T follicular helper cell (primary cell): ENCODE measurements around the gene GLI2.

Source experiments
- DNase-seq: peaks from one replicate; pipeline ENCODE4 v3.0.0-alpha.2; 2020; ENCODE audit warnings: low read depth

GLI2 gene

DNA sequence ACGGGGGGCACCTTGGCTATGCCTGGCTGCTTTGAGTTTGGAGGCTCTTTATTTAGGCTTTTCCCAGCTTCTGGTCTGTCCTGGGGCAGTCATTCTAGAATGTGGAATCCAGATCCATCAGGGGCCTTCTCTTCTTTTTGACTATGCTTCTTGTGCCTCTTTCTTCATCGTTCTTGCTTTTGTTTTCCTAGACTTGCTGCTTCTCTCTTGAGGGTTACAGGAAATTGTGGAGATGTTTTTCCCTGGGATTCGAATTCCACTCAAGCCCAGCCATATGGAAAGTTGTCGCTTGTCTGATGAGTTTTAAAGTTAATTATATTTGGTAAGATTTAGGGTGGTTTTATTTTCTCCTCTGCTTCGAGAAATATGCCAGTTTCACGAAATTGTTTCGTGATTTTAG lies 2.4 kb downstream of the GLI2 start:
- no peak for DNase-seq

DNA sequence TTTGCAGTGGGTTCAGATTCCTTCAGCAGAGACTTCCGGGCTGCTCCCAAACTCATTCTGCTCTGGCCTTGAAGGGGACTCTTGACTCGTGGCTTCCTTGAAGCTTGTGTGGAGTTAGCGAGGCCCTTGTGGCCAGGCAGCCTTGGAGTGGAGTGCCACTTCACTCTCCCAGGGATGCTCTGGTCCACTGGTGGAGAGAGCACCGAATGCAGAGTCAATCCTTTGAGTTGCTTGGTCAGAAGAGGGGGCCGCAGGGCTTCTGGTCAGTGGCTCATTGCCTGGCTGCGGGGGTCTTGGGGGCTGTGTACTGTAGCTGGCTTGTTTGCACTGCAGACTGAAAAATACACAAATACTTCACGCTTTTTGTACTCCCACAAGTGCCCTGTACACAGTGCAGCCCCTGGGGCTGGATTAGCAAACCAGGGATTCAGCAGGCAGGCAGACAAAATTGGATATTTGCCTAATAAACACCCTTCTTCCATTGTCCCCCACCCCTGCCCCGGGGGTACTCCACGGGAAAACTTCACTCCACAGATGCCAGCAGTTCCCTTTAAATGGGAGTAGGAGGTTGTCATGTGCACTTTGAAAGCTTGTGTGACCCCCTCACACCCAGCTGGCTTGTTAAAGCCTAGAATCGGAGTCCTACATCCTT lies 3.2 kb downstream of the GLI2 start:
- no peak for DNase-seq

DNA sequence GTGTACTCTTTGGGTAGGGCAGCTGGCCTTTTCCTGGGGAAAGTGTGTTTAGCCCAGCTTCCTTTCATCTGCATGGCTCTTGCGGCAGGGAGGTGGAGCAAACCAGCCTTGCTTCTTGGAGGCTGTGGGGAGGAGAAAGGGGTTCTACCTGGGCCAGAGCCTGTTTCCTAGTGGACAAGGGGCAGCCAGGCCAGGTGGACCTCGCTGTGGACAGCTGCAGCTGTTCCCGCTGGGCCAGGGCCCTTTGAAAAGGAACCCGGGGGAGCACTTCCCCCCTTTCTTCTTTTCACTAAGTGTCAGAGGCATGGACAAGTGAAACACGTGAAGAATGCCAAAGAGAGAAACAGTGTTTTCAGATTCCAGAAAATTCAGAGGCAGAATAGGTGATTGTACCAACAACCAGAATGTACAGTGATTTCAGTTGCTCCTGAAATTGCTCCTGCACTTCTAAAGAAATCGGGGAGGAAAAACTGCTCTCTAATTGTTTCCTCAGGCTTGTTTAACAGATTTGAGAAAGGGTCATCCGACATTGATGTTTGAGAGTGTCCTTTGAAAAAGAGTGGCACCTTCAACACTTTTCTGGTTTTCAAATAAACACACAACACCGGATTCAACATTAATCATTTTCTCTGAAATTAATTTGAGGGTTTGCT lies 3.9 kb downstream of the GLI2 start:
- no peak for DNase-seq

DNA sequence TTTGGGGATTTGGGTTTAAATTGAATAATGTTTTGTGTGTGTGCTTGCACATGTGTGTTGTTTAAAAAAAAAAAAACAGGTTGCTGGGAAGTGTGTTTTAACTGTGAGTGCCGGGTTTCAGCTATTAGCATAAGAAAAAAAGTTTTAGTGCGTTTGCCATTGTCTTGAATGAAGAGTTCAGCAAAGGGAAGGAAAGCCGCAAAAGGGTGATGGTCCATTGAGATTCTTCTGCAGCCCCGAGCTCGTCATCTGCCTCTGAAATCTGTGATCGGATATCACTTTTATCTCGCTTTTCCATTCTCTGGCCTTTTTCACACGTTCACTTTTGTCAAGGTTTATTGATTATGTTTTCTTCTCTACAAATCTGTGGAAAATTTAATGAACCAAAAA lies 4.7 kb downstream of the GLI2 start:
- DNase-seq = no peak

DNA sequence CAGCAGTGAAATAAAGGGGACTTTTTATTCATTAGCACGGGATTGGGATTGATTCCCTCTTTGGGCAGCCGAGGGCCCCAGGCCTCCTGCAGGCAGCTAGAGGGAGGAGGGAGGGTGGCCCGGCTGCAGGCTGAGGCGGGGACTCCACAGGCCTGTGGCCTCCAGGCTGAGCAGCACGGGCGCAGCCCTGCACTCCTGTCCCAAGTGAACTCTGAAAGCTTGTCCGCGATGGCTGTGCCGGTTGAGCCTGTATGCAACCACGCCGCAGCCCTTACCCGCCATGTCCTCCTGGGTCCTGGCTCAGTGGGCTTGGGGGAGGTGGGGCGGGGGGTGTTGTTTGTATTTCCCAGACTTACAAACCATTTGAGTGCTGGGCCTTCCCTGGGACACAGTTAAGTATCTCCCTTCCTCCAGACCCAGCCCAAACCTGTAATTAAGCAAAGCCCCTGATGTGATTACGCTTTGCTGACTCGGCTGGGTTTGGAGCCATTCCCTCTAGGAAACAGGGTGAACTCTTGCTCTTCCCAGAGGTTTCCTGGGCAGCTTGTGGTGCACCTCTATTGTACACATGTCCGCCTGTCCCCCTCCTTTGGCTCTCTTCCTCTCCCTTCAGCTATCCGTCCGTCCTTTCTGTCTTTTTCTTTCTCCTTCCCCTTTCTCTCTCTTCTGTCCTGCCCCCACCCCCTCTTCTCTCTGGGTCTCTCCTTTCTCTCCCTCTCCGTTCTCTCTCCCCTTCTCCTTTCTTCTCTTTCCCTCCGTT lies 5.3 kb downstream of the GLI2 start:
- DNase-seq = no peak

DNA sequence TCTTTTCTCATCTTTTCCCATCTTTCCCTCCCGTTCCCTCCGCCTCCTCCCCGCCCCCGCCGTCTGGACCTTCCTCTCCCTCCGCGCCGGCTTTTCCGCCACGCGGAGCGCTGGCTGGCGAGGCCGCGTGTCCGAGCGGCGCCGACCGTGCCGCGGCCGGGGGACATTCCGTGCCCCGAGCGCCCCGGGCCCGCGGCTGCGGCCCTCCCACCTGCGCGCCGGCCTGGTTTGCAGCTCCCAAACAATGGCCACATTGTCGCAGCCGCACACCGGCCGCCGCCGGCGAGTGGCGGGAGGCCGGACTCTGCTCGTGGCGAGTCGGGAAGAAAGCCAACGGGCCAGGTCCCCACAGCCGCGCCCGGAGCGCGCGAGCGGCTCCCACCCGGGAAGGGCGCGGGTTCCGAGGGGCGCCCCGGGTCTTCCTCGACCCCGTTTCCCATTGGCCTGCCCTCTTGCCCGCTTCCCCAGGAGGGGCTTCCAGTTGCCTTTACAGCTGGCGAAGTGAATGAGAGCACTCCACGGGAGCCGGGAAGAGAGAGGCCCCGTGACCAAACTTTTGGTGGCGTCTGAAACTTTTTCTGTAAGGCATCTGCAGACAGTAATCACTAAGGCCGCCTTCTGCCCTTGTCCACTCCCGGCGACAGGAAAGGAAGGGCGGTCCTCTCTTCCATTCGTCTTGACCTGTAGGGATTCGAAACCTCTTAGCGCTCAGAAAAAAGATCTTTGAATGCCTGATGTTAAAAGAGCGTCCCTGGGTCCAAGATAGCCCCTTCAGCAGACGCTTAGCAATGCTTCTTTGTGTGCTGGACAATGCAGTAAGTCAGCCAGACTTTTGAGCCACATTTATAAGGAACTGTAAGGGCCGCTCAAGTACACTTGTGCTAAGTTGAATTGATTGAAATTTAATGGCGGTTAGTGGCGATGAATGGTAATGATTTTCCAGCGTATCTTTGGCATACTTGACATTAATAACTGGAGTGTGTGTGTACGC lies 6.2 kb downstream of the GLI2 start:
- DNase-seq = no peak

DNA sequence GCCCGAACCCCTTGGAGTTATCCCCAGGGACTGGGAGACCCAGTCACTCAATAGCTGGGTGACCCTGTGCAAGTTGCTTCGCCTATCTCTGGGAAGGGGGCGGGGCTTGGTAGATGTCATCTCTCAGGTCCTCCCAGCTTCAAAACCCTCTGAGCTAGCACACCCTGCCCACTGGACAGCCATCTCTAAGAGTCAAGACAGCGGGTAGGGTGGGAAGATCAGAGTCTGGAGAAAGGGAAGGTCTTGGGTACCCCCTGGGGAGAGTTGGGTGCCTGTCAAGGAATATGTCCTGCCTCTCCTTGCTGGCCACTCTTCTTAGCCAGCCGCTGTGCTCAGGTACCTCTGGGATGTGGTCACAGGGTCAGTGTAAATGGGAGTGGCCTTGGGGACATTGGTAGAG lies 8.0 kb downstream of the GLI2 start:
- no peak for DNase-seq

DNA sequence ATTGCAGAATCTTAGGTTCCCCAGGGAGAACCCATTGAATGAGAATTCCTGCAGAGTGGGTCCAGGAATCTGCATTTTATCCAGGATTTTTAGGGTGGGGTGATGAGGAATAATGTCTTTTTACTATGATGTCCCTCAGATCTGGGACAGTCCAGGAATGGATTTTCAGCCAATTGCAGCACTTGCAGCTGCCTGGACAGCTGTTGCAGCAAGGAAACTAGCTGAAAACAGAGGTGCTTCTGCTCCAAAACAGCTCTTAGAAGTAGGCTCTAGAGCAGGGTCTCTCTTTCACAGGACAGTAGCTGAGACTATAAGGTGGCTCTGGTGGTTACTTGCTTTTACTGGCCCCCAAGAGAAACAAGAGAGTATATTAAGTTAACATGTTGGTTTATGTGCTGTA lies 9.1 kb downstream of the GLI2 start:
- no peak for DNase-seq

DNA sequence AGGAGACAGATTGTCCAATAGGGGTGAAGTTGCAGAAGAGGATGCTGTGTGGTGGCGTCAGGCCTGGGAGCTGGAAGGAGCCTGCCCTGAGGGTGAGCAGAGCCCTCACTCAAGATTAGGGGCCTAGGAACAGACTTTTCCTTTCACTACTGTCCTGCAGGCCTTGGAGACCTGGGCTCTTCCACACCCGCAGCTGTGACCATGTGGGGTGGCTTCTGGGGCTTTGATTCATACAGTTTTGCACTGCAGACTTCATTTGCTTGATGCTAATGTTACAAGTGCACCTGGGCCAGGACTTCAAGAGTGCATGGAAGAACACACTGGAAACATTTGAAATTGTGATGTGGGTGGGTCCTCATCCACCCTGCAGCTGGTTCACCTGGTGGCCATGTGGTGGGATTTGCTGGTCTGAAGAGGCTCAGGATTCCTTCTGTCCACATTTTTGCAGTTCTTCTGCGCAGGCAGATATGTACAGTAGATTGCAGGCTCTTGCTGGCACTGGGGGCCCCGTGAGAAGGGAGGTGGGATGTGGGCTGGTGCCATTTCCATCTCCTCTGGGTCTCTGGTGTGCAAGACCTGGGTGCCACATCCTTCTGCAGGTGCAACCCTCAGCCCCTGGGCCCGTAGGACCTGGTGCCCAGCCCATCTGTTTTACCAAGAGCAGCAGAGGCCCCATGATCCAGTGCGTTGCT lies 9.9 kb downstream of the GLI2 start:
- no peak for DNase-seq

DNA sequence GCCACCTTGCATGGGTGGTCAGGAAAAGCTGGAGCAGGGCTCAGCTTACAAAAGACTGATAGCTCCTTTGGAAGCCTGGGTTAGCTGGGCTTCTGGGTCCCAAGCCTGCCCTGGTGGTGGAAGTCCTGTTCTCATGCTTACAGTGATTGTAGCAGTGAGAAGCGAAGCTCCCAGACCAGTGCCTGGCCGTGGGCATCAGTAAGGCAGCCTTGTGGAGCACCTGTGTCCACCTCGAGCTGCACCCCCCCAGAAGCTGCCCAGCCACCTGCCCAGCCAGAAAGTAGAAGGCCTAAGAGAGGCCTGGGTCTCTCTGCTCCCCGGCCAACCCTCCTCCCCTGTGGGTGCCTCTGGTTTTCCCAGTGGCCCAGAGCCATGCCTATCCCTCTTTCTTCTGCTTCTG lies 10.5 kb downstream of the GLI2 start:
- no peak for DNase-seq

DNA sequence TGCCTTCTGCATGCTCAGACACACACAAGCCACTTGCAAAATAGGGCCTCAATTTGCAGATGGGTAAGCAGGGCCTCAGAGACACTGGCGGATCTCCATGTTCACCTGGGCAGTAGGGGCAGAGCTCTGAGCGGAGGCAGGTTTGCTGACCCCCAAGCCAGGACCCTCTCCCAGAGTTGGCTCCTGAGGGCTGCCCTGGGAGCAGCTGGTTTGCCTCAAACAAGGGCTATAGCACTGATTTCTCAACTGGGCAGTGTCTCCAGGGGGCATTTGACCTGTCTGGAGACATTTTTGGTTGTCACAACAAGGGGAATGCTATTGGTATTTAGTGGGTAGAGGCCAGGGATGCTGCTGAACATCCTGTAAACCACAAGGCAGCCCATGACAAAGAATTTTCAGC lies 11.6 kb downstream of the GLI2 start:
- no peak for DNase-seq

DNA sequence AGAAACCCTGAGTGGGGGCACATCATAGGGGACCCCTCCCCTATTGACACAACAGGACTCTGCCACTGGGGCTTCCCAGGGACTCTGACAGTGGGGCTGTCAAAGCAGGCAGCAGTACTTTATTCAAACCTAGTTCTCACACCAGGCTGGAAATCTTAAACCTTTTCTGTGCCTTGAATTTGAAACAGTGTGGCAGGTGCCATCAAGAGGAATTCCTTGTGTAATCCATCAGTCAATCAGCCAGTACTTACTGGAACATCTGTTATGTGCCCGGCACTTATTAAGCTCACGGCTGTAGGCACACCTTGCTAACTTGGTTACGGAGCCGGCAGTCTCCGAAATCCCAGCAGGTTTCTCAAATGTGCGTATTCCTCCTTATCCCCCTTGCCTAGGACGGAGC lies 12.0 kb downstream of the GLI2 start:
- no peak for DNase-seq

DNA sequence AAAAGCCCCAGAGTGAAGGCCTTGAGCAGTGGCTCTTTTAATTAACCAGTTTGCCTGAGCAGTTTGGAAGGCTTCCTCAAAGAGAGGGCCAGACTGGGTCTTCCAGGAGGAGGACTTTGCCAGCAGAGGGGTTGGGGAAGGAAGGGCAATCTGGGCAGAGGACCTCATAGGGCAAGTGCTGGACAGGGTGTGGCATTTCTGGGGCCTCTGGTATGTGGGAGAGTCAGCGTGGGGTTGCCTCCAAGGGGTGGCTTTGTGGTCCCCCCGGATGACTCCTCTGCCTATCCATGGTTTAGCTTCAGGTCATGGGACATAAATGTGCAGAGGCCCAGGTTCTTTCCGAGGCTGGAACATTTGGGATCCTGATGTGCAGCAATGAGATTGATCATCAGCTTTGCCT lies 12.6 kb downstream of the GLI2 start:
- no peak for DNase-seq

DNA sequence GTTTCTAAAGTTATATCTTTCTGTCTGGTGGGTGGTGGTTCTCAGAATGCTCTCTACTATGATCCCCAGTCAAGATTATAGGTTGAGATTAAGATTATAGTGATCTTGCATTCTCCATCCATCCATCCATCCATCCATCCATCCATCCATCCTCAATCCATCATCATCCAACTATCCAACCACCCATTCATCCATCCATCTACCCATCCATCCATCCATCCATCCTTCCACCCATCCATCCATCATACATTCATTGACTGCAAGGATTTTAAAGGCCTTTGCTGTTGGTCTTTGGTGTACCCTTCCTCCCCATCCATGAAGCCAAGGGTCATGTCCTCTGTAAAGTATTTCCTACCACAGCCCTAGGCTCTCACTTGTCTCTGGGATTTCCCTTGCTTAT lies 13.1 kb downstream of the GLI2 start:
- no peak for DNase-seq

DNA sequence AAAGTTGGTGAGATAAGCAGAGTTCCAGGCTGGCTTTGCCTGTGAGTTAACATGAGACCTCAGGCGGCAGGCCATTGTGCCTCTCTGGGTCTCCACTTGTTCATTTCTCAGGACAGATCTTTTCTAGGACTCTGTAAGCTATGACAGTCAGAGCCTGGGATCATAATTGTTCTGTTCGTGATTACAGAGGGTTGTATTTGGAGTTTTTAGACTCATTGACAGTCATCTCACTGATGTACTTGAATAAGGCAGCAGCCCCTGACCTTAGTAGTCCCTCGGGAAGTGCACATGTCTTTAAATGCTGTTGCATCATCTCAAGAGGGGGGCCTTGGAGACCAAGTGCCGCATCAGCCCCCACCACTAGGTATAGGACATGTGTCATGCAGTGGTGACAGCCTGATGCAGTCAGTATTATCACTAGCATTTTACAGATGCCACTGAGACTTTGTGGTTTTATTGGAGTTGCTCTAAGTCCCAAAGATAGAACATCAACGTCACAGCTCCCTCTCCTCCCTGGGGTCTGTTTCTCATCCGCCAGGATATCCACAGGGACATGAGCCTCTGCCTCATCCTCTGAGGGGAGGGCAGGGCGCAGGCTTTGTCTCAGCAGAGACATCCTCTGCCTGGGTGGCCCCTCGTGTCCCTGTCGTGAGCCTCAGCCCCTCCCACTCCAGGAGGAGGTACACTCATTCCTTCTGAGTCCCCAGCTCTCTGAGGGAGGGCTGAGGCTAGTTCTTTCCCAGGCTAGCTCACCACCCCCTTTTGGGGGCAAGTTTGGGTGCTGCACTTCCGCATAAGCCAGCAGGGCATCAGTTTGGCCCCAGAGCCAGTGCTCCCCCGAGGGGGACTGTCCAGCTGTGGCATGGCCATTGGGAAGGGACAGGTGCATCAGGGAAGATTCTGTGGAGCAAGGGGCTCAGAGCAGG lies 14.1 kb downstream of the GLI2 start:
- no peak for DNase-seq

DNA sequence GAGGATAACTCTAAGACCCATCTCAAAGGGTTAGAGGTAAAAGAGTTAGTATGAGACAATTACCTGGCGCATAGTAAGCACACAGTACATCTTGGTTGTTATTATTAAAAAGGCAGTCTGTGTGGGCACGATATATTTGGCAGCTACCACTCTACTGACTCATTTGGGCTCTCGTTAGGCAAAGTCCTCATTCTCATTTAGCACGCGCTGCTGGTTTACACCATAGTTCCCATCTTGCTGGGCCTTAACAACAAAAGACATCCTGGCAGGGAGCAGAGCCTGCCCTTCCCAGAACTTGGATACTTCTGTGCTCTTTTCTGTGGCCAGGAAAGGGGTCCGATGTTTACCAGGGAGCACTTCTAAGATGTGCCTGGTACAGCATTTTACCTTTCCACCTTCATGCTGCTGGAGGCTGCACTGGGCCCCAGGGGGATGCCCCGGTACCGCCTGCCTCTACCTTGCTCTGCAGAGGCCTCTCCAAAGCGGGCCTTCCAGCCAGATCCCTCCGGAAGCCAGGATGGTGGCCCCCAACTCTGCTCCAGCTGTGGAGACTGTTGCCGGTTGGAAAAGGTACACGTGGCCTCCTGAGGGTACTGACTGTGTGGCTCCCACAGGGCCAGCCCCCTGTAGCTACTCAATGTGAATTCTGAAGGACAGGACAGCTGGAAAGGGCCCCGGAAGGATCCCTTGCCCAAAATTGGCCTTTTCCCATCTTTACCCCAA lies 15.0 kb downstream of the GLI2 start:
- no peak for DNase-seq

DNA sequence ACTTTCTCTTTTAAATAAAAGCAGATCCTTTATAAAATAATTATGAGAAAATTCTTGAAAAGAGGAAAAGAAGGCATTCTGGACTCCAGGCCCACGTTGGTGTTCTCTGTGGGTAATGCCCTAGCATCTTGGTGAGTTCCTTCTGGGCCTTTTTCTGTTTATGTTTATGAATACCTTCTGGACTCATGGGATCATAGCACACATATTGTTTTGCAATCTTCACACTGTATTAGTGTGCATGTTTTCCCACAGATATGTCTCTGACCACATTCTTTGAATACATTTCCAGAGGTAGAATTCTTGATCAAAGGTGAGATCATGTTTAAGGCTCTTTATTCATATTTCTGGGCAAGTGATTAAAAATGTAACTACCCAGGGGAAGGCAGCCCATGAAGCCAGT lies 15.9 kb downstream of the GLI2 start:
- DNase-seq = no peak

DNA sequence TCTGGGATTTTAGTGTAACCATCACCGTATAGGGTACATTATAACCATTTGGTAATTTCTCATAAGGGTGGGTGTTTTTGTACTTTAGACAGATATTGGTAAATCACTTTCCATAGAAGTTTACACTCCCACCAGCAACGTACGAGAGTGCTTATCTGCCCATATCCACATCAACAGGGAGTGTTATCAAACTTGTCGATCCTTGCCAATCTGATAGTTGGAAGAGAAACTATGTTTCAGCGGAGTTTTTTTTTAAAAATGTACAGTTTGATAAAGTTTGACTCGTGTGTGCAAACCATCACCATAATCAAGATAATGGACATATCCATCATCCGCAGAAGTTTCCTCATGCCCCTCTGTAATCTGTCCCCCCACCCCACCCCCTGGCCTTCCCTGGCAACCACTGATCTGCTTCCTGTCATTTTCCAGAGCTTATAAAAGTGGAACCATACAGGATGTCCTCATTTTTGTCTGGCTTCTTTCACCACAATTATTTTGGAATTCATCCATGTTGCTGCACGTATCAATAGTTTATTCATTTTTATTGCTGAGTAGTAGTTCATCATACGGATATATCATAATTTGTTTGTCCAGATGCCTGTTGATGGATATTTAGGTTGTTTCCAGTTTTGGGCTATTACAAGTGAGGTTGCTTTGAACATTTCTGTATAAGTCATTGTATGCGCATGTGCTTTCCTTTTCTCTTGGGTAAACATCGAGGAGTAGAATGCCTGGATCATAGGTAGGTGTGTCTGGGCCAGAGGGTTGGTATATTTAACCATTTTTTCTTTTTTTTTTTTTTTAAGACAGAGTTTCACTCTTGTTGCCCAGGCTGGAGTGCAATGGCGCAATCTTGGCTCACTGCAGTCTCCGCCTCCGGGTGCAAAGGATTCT lies 18.6 kb downstream of the GLI2 start:
- no peak for DNase-seq
